Activated CD8-positive, alpha-beta memory T cell treated with anti-CD3 and anti-CD28 coated beads, Interleukin-2, amount 50 U/mL, for 48 hours (primary cell): ENCODE results near the gene MAPKAP1.

Experiments used
- DNase-seq: peaks from one replicate; pipeline ENCODE4 v3.0.0-alpha.2; 2020

MAPKAP1 gene

GRCh38 chr9:125672876-125673275, 34.1 kb downstream of the MAPKAP1 start:
- no peak for DNase-seq

GRCh38 chr9:125663127-125663526, 43.9 kb downstream of the MAPKAP1 start:
- no peak for DNase-seq

- DNase-seq, result no peak
These were observed 46.5 kb downstream of the MAPKAP1 start for GRCh38 chr9:125660557-125660956.

- no peak for DNase-seq
These were observed 47.1 kb downstream of the MAPKAP1 start for GRCh38 chr9:125659954-125660353.

GRCh38 chr9:125659201-125659840, 47.7 kb downstream of the MAPKAP1 start:
- DNase-seq, result no peak

GRCh38 chr9:125656560-125656959, 50.4 kb downstream of the MAPKAP1 start:
- no peak for DNase-seq

GRCh38 chr9:125655691-125656410, 51.2 kb downstream of the MAPKAP1 start:
- no peak for DNase-seq

GRCh38 chr9:125655066-125655633, 51.9 kb downstream of the MAPKAP1 start:
- no peak for DNase-seq

- no peak for DNase-seq
These were observed 52.9 kb downstream of the MAPKAP1 start for GRCh38 chr9:125654121-125654520.

GRCh38 chr9:125653325-125653724, 53.7 kb downstream of the MAPKAP1 start:
- DNase-seq, result no peak

GRCh38 chr9:125652759-125653158, 54.2 kb downstream of the MAPKAP1 start:
- no peak for DNase-seq

- no peak for DNase-seq
These were observed 54.8 kb downstream of the MAPKAP1 start for GRCh38 chr9:125652233-125652594.

GRCh38 chr9:125651576-125652232, 55.3 kb downstream of the MAPKAP1 start:
- DNase-seq, result no peak

GRCh38 chr9:125650271-125650737, 56.7 kb downstream of the MAPKAP1 start:
- no peak for DNase-seq

- no peak for DNase-seq
These were observed 57.2 kb downstream of the MAPKAP1 start for GRCh38 chr9:125649826-125650225.

- DNase-seq, result no peak
These were observed 57.7 kb downstream of the MAPKAP1 start for GRCh38 chr9:125649315-125649714.

- DNase-seq, result no peak
These were observed 58.7 kb downstream of the MAPKAP1 start for GRCh38 chr9:125648294-125648693.

- DNase-seq, result no peak
These were observed 60.3 kb downstream of the MAPKAP1 start for GRCh38 chr9:125646621-125647100.

GRCh38 chr9:125646217-125646616, 60.8 kb downstream of the MAPKAP1 start:
- no peak for DNase-seq

- DNase-seq, result no peak
These were observed 62.0 kb downstream of the MAPKAP1 start for GRCh38 chr9:125644819-125645507.

- no peak for DNase-seq
These were observed 64.7 kb downstream of the MAPKAP1 start for GRCh38 chr9:125642311-125642710.

- no peak for DNase-seq
These were observed 68.0 kb downstream of the MAPKAP1 start for GRCh38 chr9:125639057-125639456.
